IMR-90 (cell line): ENCODE data around the gene CCDC138.

Experiments used
- CEBPB ChIP-seq: IDR thresholded peaks from 2 replicates; pipeline ENCODE4 v1.6.1; 2012; ENCODE audit warnings: low read depth, low read length, improper control_type of control experiment
- CHD1 ChIP-seq: IDR thresholded peaks from 2 replicates; pipeline ENCODE4 v1.6.1; 2012; ENCODE audit warnings: low read depth, low read length, improper control_type of control experiment
- MAFK ChIP-seq: IDR thresholded peaks from 2 replicates; pipeline ENCODE4 v1.6.1; 2012; ENCODE audit warnings: low read depth, low read length, improper control_type of control experiment
- MXI1 ChIP-seq: IDR thresholded peaks from 2 replicates; pipeline ENCODE4 v1.6.1; 2012; ENCODE audit warnings: low read depth, mild to moderate bottlenecking, low read length, moderate library complexity, borderline replicate concordance
- POLR2A ChIP-seq: IDR thresholded peaks from 2 replicates; pipeline ENCODE4 v1.6.1; 2012; ENCODE audit warnings: mild to moderate bottlenecking, low read depth, low read length
- RAD21 ChIP-seq: IDR thresholded peaks from 2 replicates; pipeline ENCODE4 v1.6.1; 2012; ENCODE audit warnings: low read length, improper control_type of control experiment
- SMC3 ChIP-seq: fragments of 150-350 bp; IDR thresholded peaks from 2 replicates; pipeline ENCODE4 v1.6.1; 2016; ENCODE audit warnings: low read depth, mild to moderate bottlenecking, antibody characterized with exemption, low read length, moderate library complexity
- TF ChIP-seq, protein P1 (sequence below): conservative IDR thresholded peaks from 2 replicates; pipeline ENCODE4 v1.5.1; 2012; ENCODE audit warnings: mild to moderate bottlenecking, low read depth, low read length, improper control_type of control experiment

DNA sequence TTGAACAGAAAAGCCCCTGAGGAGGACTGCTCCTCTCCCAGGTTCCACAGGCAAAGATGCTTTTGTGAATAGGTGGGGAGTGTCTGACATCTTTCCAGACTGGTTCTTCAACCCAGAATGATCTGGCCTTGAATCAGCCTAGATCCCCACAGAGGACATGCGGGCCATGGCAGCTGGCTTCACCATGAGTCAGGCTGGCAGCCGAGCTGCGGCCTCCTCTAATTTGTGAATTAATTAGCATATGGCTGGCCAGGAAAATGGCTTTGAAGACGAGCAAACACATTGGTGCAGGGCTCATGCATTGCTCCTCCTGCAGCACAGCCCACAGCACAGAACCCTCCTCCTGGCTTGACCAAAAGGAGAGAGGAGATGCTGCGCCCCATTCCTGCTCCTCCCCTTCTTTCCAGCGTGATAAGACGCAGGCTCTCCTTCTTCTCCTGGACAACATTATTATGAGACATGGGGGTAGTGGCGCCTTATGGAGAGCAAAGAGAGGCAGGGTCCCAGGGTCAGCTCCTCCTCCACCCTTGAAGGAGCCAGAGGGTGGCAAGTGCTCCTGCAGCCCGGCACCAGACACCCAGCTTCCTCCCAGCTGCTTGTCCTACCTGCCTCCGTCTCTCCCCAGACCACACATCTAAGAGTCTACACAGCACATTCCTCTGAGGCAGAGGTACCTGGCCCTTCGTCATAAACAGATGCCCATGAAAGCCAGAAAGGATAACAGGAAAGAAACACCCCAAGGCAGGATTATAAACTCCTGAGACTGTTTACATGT lies 135.8 kb downstream of the CCDC138 start:
- TF ChIP-seq, protein P1, sequence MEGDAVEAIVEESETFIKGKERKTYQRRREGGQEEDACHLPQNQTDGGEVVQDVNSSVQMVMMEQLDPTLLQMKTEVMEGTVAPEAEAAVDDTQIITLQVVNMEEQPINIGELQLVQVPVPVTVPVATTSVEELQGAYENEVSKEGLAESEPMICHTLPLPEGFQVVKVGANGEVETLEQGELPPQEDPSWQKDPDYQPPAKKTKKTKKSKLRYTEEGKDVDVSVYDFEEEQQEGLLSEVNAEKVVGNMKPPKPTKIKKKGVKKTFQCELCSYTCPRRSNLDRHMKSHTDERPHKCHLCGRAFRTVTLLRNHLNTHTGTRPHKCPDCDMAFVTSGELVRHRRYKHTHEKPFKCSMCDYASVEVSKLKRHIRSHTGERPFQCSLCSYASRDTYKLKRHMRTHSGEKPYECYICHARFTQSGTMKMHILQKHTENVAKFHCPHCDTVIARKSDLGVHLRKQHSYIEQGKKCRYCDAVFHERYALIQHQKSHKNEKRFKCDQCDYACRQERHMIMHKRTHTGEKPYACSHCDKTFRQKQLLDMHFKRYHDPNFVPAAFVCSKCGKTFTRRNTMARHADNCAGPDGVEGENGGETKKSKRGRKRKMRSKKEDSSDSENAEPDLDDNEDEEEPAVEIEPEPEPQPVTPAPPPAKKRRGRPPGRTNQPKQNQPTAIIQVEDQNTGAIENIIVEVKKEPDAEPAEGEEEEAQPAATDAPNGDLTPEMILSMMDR, result no peak
- TF ChIP-seq POLR2A, result no peak
- no peak for TF ChIP-seq MXI1
- TF ChIP-seq RAD21, result no peak
- no peak for TF ChIP-seq MAFK
- TF ChIP-seq CEBPB, result no peak
- no peak for TF ChIP-seq CHD1
- no peak for TF ChIP-seq SMC3
